Body of pancreas (tissue), 4 donors: ENCODE measurements around the gene GRK6. TPM values are rescaled to one million over a fixed set of nuclear protein-coding genes. Genes with fewer than 3 reads are reported as not detected.
A peak's percentile ranks its signal among the peaks of the same experiment; 100 is the strongest.

Experiments used
- ATAC-seq: fragments of 150-250 bp; one replicate; pipeline ENCODE4 v1.9.1; 2016
- DNase-seq, 4 donors: peaks; one replicate each; pipeline ENCODE4 v3.0.0-alpha.2; 2019
- H3K27ac ChIP-seq, 4 donors: fragments of 200-600 bp; sonication (generic); 1 replicate in 3 of 4; 2 replicates in 1 of 4; pipeline versions ENCODE4 v1.5.1 to v1.6.1; 2016 to 2019; ENCODE audit warnings: mild to moderate bottlenecking in 1 of 4, mixed read lengths in 1 of 4, moderate library complexity in 1 of 4
- H3K27me3 ChIP-seq, 2 donors: fragments of 200-600 bp; sonication (generic); one replicate each; pipeline ENCODE4 v1.6.0; 2016; ENCODE audit warnings: mild to moderate bottlenecking in 1 of 2
- H3K36me3 ChIP-seq, 2 donors: fragments of 200-600 bp; sonication (generic); replicated peaks in 1 of 2; 2 replicates each; pipeline ENCODE4 v1.5.1; 2016; ENCODE audit warnings: low read depth in 2 of 2; ENCODE audit not compliant: insufficient read depth in 1 of 2
- H3K4me1 ChIP-seq: fragments of 200-600 bp; sonication (generic); one replicate; pipeline ENCODE4 v1.6.0; 2016
- H3K4me3 ChIP-seq, 2 donors: fragments of 200-600 bp; sonication (generic); 1 replicate in 1 of 2; 2 replicates in 1 of 2; pipeline ENCODE4 v1.5.1; 2016 to 2019
- H3K9me3 ChIP-seq, 3 donors: fragments of 200-600 bp; sonication (generic); 1 replicate in 2 of 3; 2 replicates in 1 of 3; pipeline ENCODE4 v1.5.1; 2016
- POLR2A ChIP-seq, 3 donors: fragments of 450-650 bp; IDR thresholded peaks; one replicate each; pipeline ENCODE4 v1.6.1; 2016; ENCODE audit warnings: antibody characterized with exemption in 3 of 3, mild to moderate bottlenecking in 2 of 3
- WGBS, 2 donors: methylation state at CpG; one replicate each; pipeline ENCODE4 v1.1.5; 2017; 5-methylcytosine and 5-hydroxymethylcytosine counted together
- intact Hi-C: fragments of 100-400 bp; cut with DNase I; formaldehyde crosslinking; loops from one replicate; pipeline ENCODE4 v1.15.1; 2023
- total RNA-seq, 2 donors: library from RNA; depleted of rRNA; stranded (reverse); fragments of >200 nt; gene quantifications; one replicate each; pipeline ENCODE4 v1.1.0, GENCODE V29; 2016
- TF ChIP-seq, protein P1 (sequence below), 7 experiments: fragments of 450-650 bp in 4 of 7; fragments of 200-600 bp in 3 of 7; sonication (generic) in 3 of 7; IDR thresholded peaks; one replicate each; pipeline ENCODE4 v1.5.1; 2016 to 2019; ENCODE audit warnings: antibody characterized with exemption in 7 of 7

GRK6 gene
- total RNA-seq, 2 donors from 2014 or later, result 13.7 to 20.8 TPM

DNA sequence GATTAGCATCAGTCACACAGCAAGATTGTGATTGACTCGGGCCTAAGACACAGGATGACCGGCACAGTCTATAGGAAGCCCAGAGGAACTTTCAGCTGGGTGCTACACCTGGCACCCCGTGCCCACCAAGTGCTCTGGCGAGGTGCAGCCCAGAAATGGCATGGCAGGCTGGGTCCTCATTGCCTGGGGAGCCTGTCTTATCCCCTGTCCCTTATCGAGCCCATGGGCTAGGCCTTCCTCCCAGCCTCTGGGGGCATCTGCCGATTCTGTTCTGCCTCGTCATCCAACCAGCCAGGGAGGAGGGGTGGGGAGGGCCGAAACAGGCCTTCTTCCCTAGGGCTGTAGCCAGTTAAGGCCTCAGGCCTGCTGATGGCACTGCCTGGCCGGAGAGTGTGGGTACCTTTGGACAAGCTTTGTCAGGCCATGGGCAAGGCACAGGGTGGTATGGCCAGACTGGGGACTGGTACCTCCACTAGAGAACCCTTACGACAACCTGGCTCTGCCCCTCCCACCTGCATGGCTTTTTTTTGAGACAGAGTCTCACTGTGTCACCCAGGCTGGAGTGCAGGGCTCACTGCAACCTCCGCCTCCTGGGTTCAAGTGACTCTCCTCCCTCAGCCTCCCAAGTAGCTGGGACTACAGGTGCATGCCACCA is 1.6 kb downstream of the GRK6 start:
- no peak for DNase-seq
- Histone ChIP-seq H3K9me3 (no peaks in the 10 kb centered on the region), H3K27me3 (no peaks in the 10 kb centered on the region), H3K4me1 (peaks cover 23% of the 10 kb centered on the region), H3K4me3 (no peak overlapping the region), H3K27ac (no peak overlapping the region), H3K36me3 (peaks cover 0 to 7% of the 10 kb centered on the region in 2 donors)
- WGBS, 2 donors, result 65 to 75% methylated on average over 5 to 11 of the region's 11 CpGs
- no peak for TF ChIP-seq POLR2A (IDR thresholded peaks at IDR 0.05)
- TF ChIP-seq, protein P1, sequence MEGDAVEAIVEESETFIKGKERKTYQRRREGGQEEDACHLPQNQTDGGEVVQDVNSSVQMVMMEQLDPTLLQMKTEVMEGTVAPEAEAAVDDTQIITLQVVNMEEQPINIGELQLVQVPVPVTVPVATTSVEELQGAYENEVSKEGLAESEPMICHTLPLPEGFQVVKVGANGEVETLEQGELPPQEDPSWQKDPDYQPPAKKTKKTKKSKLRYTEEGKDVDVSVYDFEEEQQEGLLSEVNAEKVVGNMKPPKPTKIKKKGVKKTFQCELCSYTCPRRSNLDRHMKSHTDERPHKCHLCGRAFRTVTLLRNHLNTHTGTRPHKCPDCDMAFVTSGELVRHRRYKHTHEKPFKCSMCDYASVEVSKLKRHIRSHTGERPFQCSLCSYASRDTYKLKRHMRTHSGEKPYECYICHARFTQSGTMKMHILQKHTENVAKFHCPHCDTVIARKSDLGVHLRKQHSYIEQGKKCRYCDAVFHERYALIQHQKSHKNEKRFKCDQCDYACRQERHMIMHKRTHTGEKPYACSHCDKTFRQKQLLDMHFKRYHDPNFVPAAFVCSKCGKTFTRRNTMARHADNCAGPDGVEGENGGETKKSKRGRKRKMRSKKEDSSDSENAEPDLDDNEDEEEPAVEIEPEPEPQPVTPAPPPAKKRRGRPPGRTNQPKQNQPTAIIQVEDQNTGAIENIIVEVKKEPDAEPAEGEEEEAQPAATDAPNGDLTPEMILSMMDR (IDR thresholded peaks at IDR 0.05), result no peak
- no peak for ATAC-seq
- intact Hi-C loops, result no loop called here

DNA sequence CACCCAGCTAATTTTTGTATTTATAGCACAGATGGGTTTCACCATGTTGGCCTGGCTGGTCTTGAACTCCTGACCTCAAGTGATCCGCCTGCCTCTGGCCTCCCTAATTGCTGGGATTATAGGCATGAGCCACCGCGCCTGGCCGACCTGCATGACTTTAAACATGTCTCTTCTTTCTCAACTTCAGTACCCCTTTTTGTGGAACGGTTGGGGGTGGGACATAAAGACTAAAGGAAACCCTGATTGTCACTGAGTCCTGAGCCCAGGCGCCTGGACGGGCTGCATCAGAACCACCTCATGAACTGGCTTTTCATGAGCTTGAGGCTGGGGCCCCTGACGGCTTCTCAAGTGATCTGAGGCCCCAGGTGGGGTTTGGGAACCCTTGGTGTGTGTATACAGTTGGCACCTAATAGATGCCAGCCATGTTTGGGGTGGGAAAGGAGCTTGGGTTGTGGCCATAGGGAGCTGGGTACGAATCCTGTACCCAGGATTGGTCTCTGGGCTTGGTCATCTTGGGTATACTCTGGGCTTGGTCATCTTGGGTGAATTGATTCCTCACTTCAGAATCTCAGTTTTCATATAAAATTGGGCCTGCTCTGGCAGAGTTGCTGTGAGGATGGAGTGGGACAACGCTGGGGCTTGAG is 2.2 kb downstream of the GRK6 start:
- DNase-seq, result no peak
- intact Hi-C loops, result no loop called here
- WGBS, 2 donors, result 73 to 87% methylated on average over 10 of the region's 10 CpGs
- H3K27ac ChIP-seq, result peak overlapping the region in 1 of 4 donors; percentile 14
- peaks cover 0 to 10% of the 10 kb centered on the region in 2 donors for H3K36me3 ChIP-seq
- peaks cover 23% of the 10 kb centered on the region for H3K4me1 ChIP-seq
- no peak overlapping the region for H3K4me3 ChIP-seq
- H3K27me3 ChIP-seq, result no peaks in the 10 kb centered on the region
- TF ChIP-seq, protein P1 (IDR thresholded peaks at IDR 0.05), result no peak
- no peak for TF ChIP-seq POLR2A (IDR thresholded peaks at IDR 0.05)
- no peak for ATAC-seq
- no peaks in the 10 kb centered on the region for H3K9me3 ChIP-seq

DNA sequence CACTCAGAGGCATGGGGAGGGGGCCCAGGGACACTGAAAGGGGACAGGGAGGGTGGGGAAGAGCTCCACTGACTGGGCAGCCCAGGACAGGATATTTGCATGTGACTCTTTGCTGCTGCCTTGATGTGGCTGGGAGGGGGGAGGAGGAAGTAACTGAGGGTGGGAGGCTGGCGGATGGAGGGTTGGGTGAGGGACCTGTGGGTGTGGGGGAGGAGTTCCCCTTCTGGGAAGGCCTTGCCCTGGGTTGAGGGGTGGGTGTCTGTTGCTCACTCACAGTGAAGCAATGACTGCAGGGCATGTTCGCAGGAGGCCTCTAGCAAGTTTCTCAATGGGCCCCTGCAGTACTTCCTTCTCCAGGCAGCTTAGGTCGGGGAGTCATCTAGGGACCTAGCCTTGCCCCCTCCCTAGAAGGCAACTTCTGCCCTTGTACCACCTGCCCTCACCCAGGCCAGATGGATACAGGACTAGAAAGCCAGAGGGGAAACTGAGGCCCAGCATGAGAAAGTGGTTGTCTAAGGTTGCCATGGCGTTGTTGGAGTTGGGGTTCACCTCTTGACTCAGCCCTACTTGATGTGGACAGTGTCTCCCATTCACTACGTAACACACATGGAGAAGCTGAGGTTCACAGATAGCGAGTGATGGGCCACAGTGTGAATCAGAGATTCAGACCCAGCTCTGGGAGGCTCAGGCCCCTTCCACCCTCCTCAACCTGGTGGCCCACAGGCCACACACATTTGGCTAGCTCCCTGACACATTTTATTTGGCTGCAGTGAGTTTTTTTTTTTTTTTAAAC is 3.0 kb downstream of the GRK6 start:
- DNase-seq, result peak in 3 of 4 donors; percentile 24 to 80 (median 29)
- WGBS, 2 donors, result 76 to 93% methylated on average over 6 of the region's 6 CpGs
- ATAC-seq, result no peak
- Histone ChIP-seq H3K4me3 (no peak overlapping the region), H3K4me1 (peaks cover 23% of the 10 kb centered on the region), H3K27ac (peak overlapping the region in 1 of 4 donors; percentile 14), H3K36me3 (peaks cover 0 to 16% of the 10 kb centered on the region in 2 donors), H3K9me3 (no peaks in the 10 kb centered on the region), H3K27me3 (no peaks in the 10 kb centered on the region)
- TF ChIP-seq, protein P1 (IDR thresholded peaks at IDR 0.05), result no peak
- TF ChIP-seq POLR2A (IDR thresholded peaks at IDR 0.05), result no peak
- intact Hi-C loops, result no loop called here

DNA sequence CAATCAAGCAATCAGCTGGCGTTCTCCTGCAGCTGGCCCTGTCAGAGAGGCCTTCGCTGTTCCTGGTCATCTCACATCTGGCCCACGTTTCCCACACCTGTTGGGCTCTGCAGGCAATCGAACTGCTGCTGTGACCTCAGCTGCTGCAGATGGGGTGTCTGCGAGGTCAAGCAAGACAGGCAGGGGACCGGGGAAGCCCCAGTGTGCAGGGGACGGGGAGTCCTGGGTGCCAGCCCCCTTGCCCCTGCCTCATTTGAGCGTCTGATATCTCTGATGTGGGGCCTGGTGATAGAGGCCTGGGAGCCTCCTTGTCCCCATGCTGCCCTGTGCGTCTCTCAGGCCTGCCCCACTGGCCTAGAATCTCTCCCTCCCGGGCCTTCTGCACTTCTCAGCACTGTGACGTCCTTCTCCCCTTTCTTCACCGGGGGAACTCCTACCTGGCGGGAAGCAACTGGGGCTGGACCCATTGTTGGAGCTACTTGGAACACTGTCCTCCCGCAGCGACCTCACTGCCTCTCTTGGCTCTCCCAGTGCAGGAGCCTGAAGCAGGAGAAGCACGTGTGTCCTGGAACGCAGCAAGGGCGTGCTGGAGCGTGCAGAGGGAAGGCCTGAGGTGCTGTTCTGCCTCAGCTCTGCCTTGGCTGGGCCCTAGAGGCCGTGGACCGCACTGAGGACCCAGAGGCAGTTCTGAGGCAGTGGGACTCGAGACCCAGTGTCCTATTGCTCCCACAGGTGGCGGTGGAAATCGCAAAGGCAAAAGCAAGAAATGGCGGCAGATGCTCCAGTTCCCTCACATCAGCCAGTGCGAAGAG is 3.9 kb downstream of the GRK6 start:
- H3K4me3 ChIP-seq, result no peak overlapping the region

More for the DNA sequence above, 3.9 kb downstream of the GRK6 start:
- intact Hi-C loops, result no loop called here
- Histone ChIP-seq H3K36me3 (peaks cover 0 to 20% of the 10 kb centered on the region in 2 donors), H3K4me1 (peaks cover 21% of the 10 kb centered on the region), H3K27me3 (no peaks in the 10 kb centered on the region), H3K27ac (no peak overlapping the region), H3K9me3 (no peaks in the 10 kb centered on the region)
- ATAC-seq (no peak), DNase-seq (no peak)
- 84 to 86% methylated on average over 20 to 26 of the region's 26 CpGs for WGBS, 2 donors
- no peak for TF ChIP-seq POLR2A (IDR thresholded peaks at IDR 0.05)
- TF ChIP-seq, protein P1 (IDR thresholded peaks at IDR 0.05), result no peak
